H9 (cell line): ENCODE results near the gene CACNG8. TPM values are rescaled to one million over a fixed set of nuclear protein-coding genes. Genes with fewer than 3 reads are reported as not detected.

Experiments
- DNase-seq: peaks from one replicate; pipeline ENCODE4 v3.0.0-alpha.2; 2017
- H2AFZ ChIP-seq: one replicate; pipeline ENCODE4 v1.6.1; 2013; ENCODE audit warnings: mild to moderate bottlenecking, low read length, control low read depth, moderate library complexity
- H2AK5ac ChIP-seq: 2 replicates; pipeline ENCODE4 v1.6.1; 2013; ENCODE audit warnings: low read length, control low read depth, mixed read lengths; ENCODE audit not compliant: insufficient read length
- H2BK120ac ChIP-seq: one replicate; pipeline ENCODE4 v1.6.1; 2013; ENCODE audit warnings: low read depth, mild to moderate bottlenecking, low read length, control low read depth, inconsistent platforms; ENCODE audit not compliant: poor library complexity, severe bottlenecking
- H2BK12ac ChIP-seq: 2 replicates; pipeline ENCODE4 v1.6.1; 2013; ENCODE audit warnings: low read length, control low read depth, mixed read lengths, low read depth; ENCODE audit not compliant: insufficient read length
- H2BK15ac ChIP-seq: 2 replicates; pipeline ENCODE4 v1.6.1; 2013; ENCODE audit warnings: low read depth, low read length, control low read depth
- H2BK20ac ChIP-seq: one replicate; pipeline ENCODE4 v1.6.1; 2013; ENCODE audit warnings: low read depth, mild to moderate bottlenecking, low read length, control low read depth, inconsistent platforms; ENCODE audit not compliant: poor library complexity, severe bottlenecking
- H2BK5ac ChIP-seq: 2 replicates; pipeline ENCODE4 v1.6.1; 2013; ENCODE audit warnings: low read length, control low read depth, mixed read lengths; ENCODE audit not compliant: insufficient read length
- H3K14ac ChIP-seq: 2 replicates; pipeline ENCODE4 v1.6.1; 2013; ENCODE audit warnings: low read length, control low read depth; ENCODE audit not compliant: insufficient read depth
- H3K18ac ChIP-seq: 2 replicates; pipeline ENCODE4 v1.6.1; 2013; ENCODE audit warnings: low read depth, mild to moderate bottlenecking, mixed read lengths, low read length, control low read depth; ENCODE audit not compliant: insufficient read length
- H3K23ac ChIP-seq: 2 replicates; pipeline ENCODE4 v1.6.1; 2013; ENCODE audit warnings: low read length, control low read depth, mixed read lengths, low read depth; ENCODE audit not compliant: insufficient read length
- H3K23me2 ChIP-seq: 2 replicates; pipeline ENCODE4 v1.6.1; 2013; ENCODE audit warnings: low read depth, mild to moderate bottlenecking, mixed read lengths, low read length, control low read depth; ENCODE audit not compliant: insufficient read length, poor library complexity, severe bottlenecking
- H3K27ac ChIP-seq: 2 replicates; pipeline ENCODE4 v1.5.1; 2013; ENCODE audit warnings: low read length, control low read depth, mixed read lengths, low read depth; ENCODE audit not compliant: insufficient read length
- H3K27me3 ChIP-seq: 2 replicates; pipeline ENCODE4 v1.6.1; 2013; ENCODE audit warnings: low read length, control low read depth, inconsistent platforms; ENCODE audit not compliant: insufficient read depth
- H3K4ac ChIP-seq: 2 replicates; pipeline ENCODE4 v1.6.1; 2013; ENCODE audit warnings: low read depth, mild to moderate bottlenecking, control low read depth, inconsistent platforms, low read length, moderate library complexity
- H3K4me1 ChIP-seq: 2 replicates; pipeline ENCODE4 v1.6.1; 2013; ENCODE audit warnings: low read length, control low read depth, inconsistent platforms; ENCODE audit not compliant: insufficient read depth
- H3K4me2 ChIP-seq: 2 replicates; pipeline ENCODE4 v1.6.1; 2013; ENCODE audit warnings: low read length, control low read depth, mixed read lengths; ENCODE audit not compliant: insufficient read length, insufficient read depth
- H3K56ac ChIP-seq: 2 replicates; pipeline ENCODE4 v1.6.1; 2013; ENCODE audit warnings: low read depth, mild to moderate bottlenecking, mixed read lengths, low read length, control low read depth; ENCODE audit not compliant: insufficient read length
- H3K79me1 ChIP-seq: 2 replicates; pipeline ENCODE4 v1.6.1; 2013; ENCODE audit warnings: low read depth, mild to moderate bottlenecking, moderate library complexity, low read length, control low read depth, inconsistent platforms; ENCODE audit not compliant: insufficient read depth, poor library complexity, severe bottlenecking
- H3K79me2 ChIP-seq: 2 replicates; pipeline ENCODE4 v1.6.1; 2013; ENCODE audit warnings: low read length, control low read depth, inconsistent platforms; ENCODE audit not compliant: insufficient read depth
- H3K9ac ChIP-seq: 2 replicates; pipeline ENCODE4 v1.6.1; 2013; ENCODE audit warnings: low read length, control low read depth, mixed read lengths; ENCODE audit not compliant: insufficient read length; ENCODE audit errors: extremely low read depth
- H3K9me3 ChIP-seq: one replicate; pipeline ENCODE4 v1.6.1; 2013; ENCODE audit warnings: low read depth, low read length, inconsistent platforms; ENCODE audit not compliant: control insufficient read depth
- H3T11ph ChIP-seq: one replicate; pipeline ENCODE4 v1.6.1; 2013; ENCODE audit warnings: mild to moderate bottlenecking, low read length, control low read depth, inconsistent platforms
- H4K20me1 ChIP-seq: one replicate; pipeline ENCODE4 v1.6.1; 2013; ENCODE audit not compliant: control insufficient read depth, insufficient read length, insufficient read depth
- H4K5ac ChIP-seq: 2 replicates; pipeline ENCODE4 v1.6.1; 2013; ENCODE audit warnings: low read depth, mild to moderate bottlenecking, mixed read lengths, low read length, control low read depth; ENCODE audit not compliant: insufficient read length
- H4K8ac ChIP-seq: replicated peaks from 2 replicates; pipeline ENCODE4 v1.6.1; 2013; ENCODE audit warnings: low read length, control low read depth, mixed read lengths, low read depth; ENCODE audit not compliant: insufficient read length
- H4K91ac ChIP-seq: 2 replicates; pipeline ENCODE4 v1.6.1; 2013; ENCODE audit warnings: low read depth, mild to moderate bottlenecking, moderate library complexity, mixed read lengths, low read length, control low read depth; ENCODE audit not compliant: insufficient read length
- H3K27ac Mint-ChIP-seq, 3 experiments: 2 replicates in 2 of 3; 3 replicates in 1 of 3; pipeline ENCODE4 v1.8.0; 2020 to 2021; ENCODE audit warnings: mixed read lengths in 3 of 3, mild to moderate bottlenecking in 1 of 3, moderate library complexity in 1 of 3
- H3K27me3 Mint-ChIP-seq: 2 replicates; pipeline ENCODE4 v1.8.0; 2021; ENCODE audit warnings: low read depth, mild to moderate bottlenecking, moderate library complexity, mixed read lengths
- H3K36me3 Mint-ChIP-seq, 3 experiments: 2 replicates in 2 of 3; 3 replicates in 1 of 3; pipeline ENCODE4 v1.8.0; 2020 to 2021; ENCODE audit warnings: low read depth in 3 of 3, mixed read lengths in 3 of 3; ENCODE audit not compliant: insufficient read depth in 1 of 3
- H3K4me1 Mint-ChIP-seq, 2 experiments: 2 replicates each; pipeline ENCODE4 v1.8.0; 2020; ENCODE audit warnings: mixed read lengths in 2 of 2
- H3K4me3 Mint-ChIP-seq, 2 experiments: 2 replicates in 1 of 2; 3 replicates in 1 of 2; pipeline ENCODE4 v1.8.0; 2020 to 2021; ENCODE audit warnings: mild to moderate bottlenecking in 2 of 2, mixed read lengths in 2 of 2, moderate library complexity in 1 of 2
- H3K9me3 Mint-ChIP-seq, 2 experiments: 2 replicates in 1 of 2; 3 replicates in 1 of 2; pipeline ENCODE4 v1.8.0; 2020; ENCODE audit warnings: mild to moderate bottlenecking in 2 of 2, mixed read lengths in 2 of 2, moderate library complexity in 1 of 2
- CTCF ChIP-seq: fragments of 200-600 bp; sonication (generic); conservative IDR thresholded peaks from 3 replicates; pipeline ENCODE4 v1.8.0; 2021; ENCODE audit warnings: antibody characterized with exemption, mild to moderate bottlenecking
- WGBS: extraction: QIAGEN DNeasy Blood & Tissue Kit; methylation state at CpG from one replicate; pipeline ENCODE4 v1.1.7; 2013; ENCODE audit warnings: missing lambda C conversion rate, low lambda C conversion rate, mixed read lengths; ENCODE audit not compliant: insufficient read length; ENCODE audit errors: extremely low coverage; 5-methylcytosine and 5-hydroxymethylcytosine counted together
- total RNA-seq: library from RNA; stranded (reverse); gene quantifications from 2 replicates; pipeline ENCODE4 v1.2.1, GENCODE V29; 2021

Gene CACNG8
- total RNA-seq, 1 experiment from 2014 or later: 7.1 TPM

GRCh38 chr19:53966931-53967330 is 4.2 kb downstream of the CACNG8 start:
- H3K27me3 Mint-ChIP-seq: peaks cover 34% of the 10 kb centered on the region

More at GRCh38 chr19:53966931-53967330, 4.2 kb downstream of the CACNG8 start:
- Histone ChIP-seq H3K23ac (no peak overlapping the region), H3K23me2 (peaks cover 4% of the 10 kb centered on the region), H3K27ac (no peak overlapping the region), H3K27me3 (no peaks in the 10 kb centered on the region), H3K79me2 (no peaks in the 10 kb centered on the region), H4K8ac (no peak overlapping the region), H3K14ac (no peak overlapping the region), H2BK15ac (no peak overlapping the region), H4K20me1 (no peaks in the 10 kb centered on the region), H2BK5ac (no peak overlapping the region), H3K4me2 (no peak overlapping the region), H3K9me3 (no peaks in the 10 kb centered on the region), H2AFZ (no peak overlapping the region), H3K79me1 (no peaks in the 10 kb centered on the region), H3K18ac (no peak overlapping the region), H3K4ac (no peak overlapping the region), H2BK120ac (no peak overlapping the region), H2BK12ac (no peak overlapping the region), H4K91ac (no peak overlapping the region), H3K4me1 (no peaks in the 10 kb centered on the region), H2BK20ac (no peak overlapping the region), H3K56ac (no peak overlapping the region), H4K5ac (no peak overlapping the region), H2AK5ac (no peak overlapping the region), H3K9ac (no peak overlapping the region), H3T11ph (no peak overlapping the region)
- Mint-ChIP-seq H3K9me3 (no peaks in the 10 kb centered on the region), H3K27ac (peak overlapping the region in 1 of 3 experiments; percentile 11; a peak in 2 of 7 replicates), H3K4me3 (no peak overlapping the region), H3K4me1 (peaks cover 16 to 18% of the 10 kb centered on the region in 2 experiments), H3K36me3 (peaks cover 32 to 53% (median 33%) of the 10 kb centered on the region in 3 experiments)
- WGBS: no CpG with 5 or more reads among the region's 7 CpGs
- TF ChIP-seq CTCF: no peak
- no peak for DNase-seq
